NK-92 treated with Interleukin-12 subunit alpha and Interleukin-12 subunit beta, amount 100 ng/mL, for 24 hours (cell line): ENCODE data around the gene MED14.
A peak's percentile ranks its signal among the peaks of the same experiment; 100 is the strongest.

Source experiments
- DNase-seq: peaks from one replicate; lab custom pipeline; 2025; lab: John Stamatoyannopoulos, UW

MED14 gene

GRCh38 chrX:40663078-40663740 lies 72.1 kb downstream of the MED14 start:
- peak; percentile 25 for DNase-seq

GRCh38 chrX:40661489-40661888 lies 73.9 kb downstream of the MED14 start:
- no peak for DNase-seq

DNA sequence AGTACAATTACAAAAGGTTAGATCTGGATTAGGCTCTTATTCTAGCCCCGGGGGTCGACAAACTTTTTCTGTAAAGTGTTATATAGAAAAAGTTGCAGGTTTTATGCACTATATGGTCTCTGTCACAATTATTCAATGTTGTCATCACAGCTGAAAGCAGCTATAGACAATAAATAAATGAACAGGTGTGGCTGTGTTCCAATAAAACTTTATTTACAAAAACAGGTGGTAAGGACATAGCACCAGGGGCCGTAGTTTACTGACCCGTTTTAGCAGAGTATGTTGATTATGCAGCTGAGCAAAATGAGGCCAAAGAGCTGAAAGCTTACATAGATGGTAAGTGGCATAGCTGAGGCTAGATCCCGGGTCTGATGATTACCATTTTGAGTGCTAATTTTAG lies 75.0 kb downstream of the MED14 start:
- no peak for DNase-seq

DNA sequence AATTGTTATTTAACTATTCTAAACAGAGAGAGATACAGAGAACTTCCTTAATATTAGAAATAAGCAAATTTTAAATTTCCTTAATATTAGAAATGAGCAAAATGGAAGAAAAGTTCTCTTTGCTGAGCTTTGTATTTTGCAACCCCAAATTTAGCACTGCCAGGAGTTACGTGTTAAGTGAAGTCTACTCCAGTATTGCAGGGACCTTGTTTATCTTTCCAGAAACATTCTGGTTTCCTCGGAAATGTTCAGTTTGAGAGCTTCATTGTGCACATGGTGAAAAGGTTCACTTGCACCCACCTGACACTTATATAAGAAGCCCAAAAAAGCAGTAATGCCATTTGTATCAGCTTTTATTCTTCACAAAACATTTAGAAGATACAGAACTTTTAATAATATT lies 81.8 kb downstream of the MED14 start:
- DNase-seq = no peak

- DNase-seq = no peak
Measured at GRCh38 chrX:40652664-40653063, 82.7 kb downstream of the MED14 start.

DNA sequence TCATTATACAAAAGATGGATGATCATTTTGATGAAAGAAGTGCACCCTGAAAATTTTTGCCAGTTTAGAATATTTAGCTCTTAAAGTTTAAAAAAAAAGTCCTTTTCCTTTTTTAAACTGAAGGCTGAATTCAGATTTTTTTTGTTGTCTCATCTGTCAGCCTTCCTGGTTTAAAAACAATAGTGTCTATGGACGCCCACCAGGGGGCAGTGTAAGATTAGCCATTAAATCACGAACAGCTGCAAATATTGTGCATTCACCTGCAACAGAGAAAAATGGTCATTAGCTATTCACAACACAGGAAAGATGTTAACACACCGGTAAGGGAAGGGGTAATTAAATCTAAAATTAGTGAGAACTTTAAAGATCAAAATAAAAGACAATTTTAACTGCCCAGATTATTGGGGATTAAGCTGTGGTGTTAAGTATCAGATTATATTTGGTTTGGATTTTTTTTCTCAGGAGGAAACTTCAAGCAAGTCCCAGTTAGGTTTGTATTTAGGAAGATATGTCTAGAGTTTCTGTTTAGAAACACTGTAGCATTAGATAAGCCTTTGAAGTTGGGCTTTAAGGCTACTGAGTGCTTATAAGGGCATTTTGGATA lies 83.6 kb downstream of the MED14 start:
- DNase-seq = peak; percentile 33

- DNase-seq = peak; percentile 80
Measured at GRCh38 chrX:40647307-40648197, 87.8 kb downstream of the MED14 start, which contains the start of gene CXorf38. Gene CXorf38, minus strand, starts transcription at chrX:40647561. Its CDS starts 41 bp downstream, at chrX:40647520.

GRCh38 chrX:40646489-40647306 lies 88.6 kb downstream of the MED14 start:
- peak; percentile 18 for DNase-seq

GRCh38 chrX:40644821-40645358 lies 90.5 kb downstream of the MED14 start:
- DNase-seq = peak; percentile 49

- DNase-seq = no peak
Measured at GRCh38 chrX:40644176-40644575, 91.2 kb downstream of the MED14 start.

- no peak for DNase-seq
Measured at GRCh38 chrX:40637687-40638086, 97.7 kb downstream of the MED14 start.

- DNase-seq = no peak
Measured at GRCh38 chrX:40632199-40632598, 103.1 kb downstream of the MED14 start.

DNA sequence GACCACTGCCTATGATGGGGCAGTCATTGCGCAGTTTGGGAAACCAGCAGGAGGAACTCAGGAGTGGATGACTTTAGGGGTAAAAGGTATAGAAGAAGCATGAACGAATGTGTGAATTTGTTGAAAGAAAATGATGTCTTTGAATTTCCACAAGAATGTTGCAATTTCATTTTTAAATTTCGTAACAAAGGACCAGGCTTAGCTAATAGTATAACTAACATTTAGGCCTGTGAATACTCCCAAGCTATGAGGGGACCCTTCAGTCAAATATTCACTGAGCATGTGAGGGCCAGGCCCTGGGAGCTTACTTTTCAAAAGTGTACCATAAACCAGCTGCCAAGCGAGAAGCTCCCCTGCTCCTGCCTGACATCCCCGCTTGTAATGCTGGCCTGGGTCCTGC lies 106.8 kb downstream of the MED14 start:
- no peak for DNase-seq

DNA sequence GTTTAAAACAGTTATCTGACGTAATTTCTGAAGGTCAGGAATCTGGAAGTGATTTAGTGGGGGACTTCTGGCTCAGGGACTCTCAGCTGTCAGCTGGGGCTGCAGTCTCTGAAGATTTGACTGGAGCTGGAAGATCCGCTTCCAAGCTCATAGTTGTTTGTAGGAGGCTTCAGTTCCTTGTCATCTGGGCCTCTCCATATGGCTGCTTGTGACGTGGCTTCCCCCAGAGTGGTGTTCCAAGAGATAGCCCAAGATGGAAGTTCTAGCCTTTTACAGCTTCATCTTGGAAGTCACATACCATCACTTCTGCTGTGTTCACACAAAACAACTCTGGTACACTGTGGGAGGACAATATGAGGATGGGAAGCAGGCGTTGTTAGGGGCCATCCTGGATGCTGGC lies 110.0 kb downstream of the MED14 start:
- DNase-seq = no peak

DNA sequence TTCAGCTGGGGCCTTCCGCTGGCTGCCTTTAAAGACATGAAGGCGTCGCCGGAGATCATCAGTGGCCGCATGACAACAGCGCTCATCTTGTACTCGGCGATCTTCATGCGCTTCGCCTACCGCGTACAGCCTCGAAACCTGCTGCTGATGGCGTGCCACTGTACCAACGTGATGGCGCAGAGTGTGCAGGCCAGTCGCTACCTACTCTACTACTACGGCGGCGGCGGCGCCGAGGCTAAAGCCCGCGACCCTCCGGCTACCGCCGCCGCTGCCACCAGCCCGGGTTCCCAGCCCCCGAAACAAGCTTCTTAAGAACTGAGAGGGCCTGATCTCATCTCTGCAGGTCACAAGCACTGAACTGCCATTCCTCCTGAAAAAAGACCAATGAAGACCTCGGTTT lies 111.7 kb downstream of the MED14 start:
- DNase-seq = no peak

GRCh38 chrX:40623139-40623536 lies 112.2 kb downstream of the MED14 start, which contains the start of gene MPC1L:
Gene MPC1L, plus strand, starts transcription at chrX:40623428. Its CDS starts 138 bp downstream, at chrX:40623566.
- DNase-seq = no peak

DNA sequence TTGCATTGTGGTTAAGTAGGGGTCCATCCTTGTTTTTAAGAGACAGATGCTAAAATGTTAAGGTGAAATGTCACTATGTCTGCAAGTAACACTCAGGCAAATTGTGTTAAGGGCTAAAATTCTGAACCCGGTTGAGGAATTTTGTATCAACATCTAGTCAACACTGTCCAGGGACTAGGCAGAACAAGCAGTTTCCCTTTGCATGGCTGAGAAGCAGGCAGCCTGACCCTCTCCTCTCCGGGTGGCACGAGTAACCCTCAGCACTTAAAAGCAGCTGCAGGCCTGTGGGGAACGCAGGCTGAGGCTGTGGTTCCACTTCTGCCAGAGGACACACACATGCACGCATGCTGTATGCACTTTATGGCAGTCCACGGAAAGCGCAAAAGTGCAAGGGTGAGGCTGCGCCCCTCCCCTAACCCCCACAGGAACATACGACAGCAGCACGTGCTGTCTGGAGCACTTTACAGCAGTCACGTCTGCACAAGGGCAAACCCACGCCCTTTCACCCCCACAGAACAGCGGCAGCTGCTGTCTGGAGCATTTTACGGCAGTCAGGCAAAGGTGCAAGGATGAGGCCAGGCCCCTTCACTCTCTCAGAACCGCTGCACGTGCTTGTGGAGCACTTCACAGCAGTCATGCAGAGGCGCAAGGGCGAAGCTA lies 112.7 kb downstream of the MED14 start:
- DNase-seq = no peak

DNA sequence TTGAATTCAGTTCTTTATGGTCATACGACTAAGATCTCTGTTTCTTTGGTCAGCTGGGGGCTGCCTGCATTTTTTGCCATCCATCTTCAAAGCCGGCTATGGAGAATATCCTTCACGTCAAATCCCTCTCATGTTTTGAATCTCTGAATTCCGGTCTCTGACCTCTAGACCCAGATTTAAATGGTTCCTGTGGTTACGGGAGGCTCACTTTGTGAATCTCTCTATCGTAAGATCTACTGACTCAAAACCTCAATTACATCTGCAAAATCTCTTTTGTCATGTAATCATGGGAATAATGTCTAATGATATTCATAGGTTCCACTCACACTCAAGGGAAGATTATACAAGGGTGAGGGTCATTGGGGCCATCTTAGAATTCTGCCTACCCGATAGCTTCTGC lies 117.8 kb downstream of the MED14 start:
- DNase-seq = no peak

GRCh38 chrX:40615976-40616375 lies 119.4 kb downstream of the MED14 start:
- no peak for DNase-seq

GRCh38 chrX:40612511-40612910 lies 122.8 kb downstream of the MED14 start:
- no peak for DNase-seq

DNA sequence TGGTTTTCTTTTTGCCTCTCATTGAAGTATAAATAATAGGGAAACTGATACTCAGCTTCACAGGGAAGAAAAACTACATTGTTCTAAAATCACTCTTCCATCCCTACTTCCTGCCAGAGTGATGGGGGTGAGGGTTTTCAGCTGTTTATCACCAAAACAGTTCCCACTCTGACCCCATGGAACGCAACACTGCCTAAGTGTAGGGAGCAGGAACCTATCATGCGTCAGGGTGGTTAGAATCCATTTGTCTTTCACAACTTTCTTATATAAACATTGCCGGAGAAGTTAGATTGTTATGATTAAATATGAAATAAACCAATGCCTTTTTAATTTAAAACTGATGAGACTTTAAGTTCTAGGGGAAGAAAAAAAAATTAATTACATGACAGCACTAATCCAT lies 128.0 kb downstream of the MED14 start:
- no peak for DNase-seq
